SKM-1 (cell line): ENCODE results near the gene MYO18A.

Experiments used
- DNase-seq: peaks from one replicate; lab custom pipeline; 2025; ENCODE audit not compliant: unreplicated experiment; lab: John Stamatoyannopoulos, UW

The MYO18A gene

DNA sequence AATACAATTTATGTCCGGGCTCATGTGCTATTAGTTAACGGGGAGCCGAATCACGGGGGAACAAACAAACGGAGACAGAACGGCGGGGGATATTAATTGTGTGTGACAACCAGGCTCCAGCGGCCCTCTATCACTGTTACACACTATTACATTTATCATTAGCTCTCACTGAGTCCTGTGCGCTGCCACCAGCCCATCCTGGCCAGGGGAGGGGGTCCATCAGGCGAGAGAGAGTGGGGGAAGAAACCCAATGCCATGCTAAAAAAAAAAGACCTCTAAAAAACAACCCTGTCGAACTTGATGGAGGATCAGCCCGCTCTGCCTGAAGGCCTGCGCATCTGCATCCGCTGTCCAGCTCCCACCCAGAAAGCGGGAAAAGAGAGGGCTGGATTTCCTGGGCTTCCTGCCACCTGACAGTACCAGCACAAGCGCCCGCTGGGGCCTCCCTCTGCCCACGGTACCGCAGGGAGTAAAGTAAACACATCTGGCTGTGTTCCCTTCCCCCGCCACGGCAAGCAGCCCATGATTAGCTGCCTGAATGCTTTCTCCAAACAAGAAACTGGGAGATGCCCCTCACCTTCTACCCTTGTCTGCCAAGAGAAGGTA, 95.6 kb downstream of the MYO18A start:
- DNase-seq, result no peak

DNA sequence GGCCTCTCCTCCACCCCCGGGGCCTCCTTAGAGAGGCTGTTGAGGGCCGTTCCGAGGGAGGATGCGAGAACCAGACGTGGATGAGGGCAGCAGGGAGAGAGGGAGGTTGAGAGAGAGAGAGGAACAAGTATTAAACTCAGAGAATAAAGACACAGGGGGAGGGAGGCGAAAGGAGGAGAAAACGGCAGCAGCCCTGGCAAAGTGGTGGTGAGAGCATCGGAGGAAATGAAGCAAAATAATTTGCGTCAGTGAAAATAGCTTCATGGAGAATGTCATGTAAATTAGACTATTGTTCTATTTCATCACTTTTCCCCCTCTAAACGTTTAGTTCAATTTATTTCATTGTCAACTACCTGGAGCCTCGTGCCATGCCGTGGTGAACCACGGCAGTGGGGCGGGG, 99.2 kb downstream of the MYO18A start:
- no peak for DNase-seq

DNA sequence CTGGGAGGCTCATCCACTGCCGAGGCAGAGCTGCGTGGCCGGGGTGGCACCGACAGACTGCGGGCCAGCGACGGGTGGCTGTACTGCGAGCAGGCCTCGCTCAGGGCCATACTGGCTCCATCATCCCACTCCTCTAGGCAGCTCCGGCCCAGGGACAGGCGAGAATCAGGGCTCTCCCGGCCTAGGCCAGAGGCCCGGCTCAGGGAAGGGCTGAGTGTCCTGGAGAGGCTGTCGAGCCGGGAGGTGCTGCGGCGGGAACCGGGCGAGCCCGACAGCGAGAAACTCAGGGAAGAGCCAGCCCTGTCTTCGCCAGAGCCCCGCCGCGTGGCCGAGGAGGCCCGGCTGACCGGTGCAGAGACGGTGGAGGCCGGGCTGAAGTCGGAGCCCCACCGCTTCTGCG, 99.9 kb downstream of the MYO18A start:
- no peak for DNase-seq

- no peak for DNase-seq
Observed at GRCh38 chr17:29079887-29080286, 100.3 kb downstream of the MYO18A start.

DNA sequence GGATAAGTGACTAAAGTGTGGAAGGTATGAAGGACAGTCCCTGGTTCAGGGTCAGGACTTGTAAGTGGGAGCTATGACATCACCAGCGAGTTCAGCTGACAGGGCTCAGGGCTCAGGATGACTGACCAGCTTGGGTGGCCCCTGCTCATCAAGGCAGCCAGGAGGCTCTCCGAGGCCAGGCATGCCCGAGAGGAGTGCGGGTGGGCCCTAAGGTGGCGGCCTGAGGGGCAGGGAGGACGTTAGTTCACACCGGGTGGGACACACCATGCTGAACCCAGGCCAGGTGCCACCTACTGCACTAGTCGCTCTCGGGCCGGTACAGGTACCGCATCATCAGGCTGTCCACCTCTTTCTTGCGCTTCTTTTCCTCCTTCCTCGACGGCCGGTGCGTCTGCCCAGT, 100.8 kb downstream of the MYO18A start:
- no peak for DNase-seq

DNA sequence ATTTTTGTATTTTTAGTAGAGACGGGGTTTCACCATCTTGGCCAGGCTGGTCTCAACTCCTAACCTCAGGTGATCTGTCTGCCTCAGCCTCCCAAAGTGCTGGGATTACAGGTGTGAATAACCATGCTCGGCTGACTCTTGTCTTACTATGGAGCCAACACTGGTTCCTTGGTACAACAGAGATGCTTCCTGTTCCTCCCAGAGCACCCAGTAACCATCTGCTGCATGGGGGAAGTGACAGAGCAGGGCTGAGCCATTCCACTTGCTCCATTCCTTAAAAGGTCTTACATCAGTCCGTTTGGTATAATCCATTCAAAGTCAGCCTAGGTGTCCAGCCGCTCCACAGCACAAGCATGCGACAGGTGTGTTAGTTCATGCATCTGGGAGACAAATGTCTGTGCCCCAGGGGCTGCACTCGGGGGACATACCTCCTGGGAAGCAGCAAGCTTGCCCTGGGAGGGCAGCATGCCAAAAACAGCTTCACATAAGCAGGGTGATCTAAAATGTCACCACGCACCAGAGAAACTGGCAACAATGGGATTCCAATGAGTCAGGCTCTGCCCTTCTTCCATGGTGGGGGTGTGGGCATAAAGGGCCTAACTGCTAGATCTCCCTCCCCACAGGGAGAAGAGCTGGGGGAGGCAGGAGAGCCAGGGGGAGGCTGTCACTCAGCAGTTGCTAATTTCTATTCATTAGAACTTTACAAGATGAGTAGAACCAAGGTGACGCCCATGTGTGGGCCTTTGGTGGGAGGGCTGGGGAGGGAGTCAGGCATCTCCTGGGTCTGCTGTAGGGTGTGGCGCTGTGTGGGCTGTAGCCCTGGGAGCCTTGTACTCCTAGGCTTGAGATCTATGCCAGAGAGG, 101.8 kb downstream of the MYO18A start:
- DNase-seq, result no peak

GRCh38 chr17:29077320-29077719, 102.9 kb downstream of the MYO18A start:
- no peak for DNase-seq

DNA sequence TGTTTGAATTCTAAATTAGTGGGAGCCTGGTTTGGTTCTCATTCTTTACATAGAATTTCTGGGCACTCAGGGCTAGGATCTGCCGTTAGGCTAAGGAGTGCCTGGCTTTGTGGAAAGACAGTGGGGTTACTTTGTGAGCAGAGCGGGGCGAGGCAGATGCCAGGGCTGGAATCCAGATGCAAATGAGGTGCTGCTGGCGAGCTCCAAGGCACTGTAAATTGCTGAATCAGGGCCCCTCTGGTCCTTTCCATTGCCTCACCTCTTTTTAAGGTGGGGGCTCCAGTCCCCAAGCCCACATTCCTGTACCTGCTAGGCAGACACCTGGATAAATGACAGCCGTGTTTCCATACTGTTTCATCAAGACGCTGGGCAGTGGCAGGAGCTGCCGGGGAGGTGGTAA, 103.5 kb downstream of the MYO18A start:
- DNase-seq, result no peak

DNA sequence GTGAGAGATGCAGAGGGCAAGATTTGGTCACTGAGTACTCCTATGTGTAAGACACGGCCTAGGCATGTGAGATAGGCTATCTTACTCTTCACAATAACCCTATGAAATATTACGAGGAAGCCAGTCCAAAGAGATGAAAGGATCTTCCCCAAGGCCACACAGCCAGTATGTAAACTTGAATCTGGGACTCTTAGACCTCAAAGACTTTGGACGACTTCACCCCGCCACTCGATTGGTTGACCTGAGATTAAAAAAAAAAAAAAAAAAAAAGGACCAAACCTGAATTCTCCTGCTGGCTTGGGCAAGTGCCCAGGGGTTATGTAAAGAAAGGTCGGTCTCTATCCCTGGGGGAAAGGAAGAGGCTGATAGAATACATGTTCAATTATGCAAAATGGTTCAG, 104.1 kb downstream of the MYO18A start:
- DNase-seq, result no peak

GRCh38 chr17:29074488-29074887, 105.7 kb downstream of the MYO18A start:
- DNase-seq, result no peak

GRCh38 chr17:29073520-29073919, 106.7 kb downstream of the MYO18A start:
- no peak for DNase-seq

DNA sequence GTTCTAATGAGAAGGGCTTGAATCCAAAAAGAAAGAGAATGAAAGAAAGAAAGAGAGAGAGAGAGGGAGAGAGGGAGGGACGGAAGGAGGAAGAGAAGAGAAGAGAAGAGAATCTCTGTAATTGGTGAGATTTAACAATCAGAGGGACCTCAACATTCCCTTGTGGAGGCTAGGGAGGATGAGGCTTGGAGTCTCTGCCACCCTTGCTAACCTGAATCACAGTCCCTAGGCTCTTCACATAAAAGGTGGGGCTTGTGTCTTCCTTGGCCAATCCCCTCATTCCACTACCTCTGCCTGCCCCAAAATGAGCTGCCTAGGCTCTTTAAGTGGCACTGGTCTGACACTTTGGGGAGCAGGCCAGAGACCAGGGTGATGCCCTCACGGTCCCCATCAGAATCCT, 107.2 kb downstream of the MYO18A start:
- no peak for DNase-seq

GRCh38 chr17:29071303-29071702, 108.9 kb downstream of the MYO18A start:
- DNase-seq, result no peak

DNA sequence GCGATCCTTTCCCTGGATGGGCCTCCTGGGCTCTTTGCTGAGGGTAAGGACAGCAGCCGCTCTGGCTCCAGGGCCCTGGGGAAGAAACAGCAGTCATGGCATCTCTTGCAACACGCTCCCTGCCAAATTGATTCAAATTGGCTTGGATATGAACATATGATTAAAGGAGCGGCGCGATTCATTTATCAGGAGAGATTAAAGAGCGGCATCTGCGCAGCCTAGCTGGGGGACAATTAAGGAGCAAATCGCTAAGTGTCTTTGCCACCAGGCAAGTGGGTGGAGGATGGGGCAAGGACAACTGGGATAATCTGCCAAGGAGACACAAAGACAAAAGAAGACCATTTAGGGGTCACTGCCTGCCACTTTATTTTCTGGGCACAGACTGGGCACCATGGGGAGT, 109.4 kb downstream of the MYO18A start:
- DNase-seq, result no peak

GRCh38 chr17:29070308-29070707, 109.9 kb downstream of the MYO18A start:
- no peak for DNase-seq

DNA sequence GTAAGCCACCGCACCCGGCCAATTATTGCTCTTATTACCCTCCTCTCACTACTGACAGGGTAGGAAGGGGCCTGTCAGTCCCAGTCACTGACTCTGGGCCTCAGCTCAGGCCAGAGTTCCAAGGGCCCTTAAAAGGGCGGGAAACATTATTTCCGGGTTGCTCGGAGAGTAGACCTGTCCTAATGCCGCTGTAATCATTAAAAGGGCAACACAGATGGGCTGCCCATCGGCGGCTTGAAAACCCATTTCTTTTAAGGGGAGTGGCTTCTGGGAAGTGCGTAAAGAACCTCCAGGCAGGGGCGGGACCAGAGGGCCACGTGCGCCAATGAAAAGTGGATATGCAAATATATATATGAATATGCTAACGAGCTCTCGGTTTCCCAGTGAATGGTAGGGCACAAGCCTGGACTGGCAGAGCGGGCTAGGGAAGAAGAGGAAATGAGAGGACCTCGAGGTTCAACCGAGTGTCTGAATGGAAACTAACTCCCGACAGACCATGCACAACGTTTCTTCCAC, 110.6 kb downstream of the MYO18A start:
- DNase-seq, result no peak

GRCh38 chr17:29068818-29069217, 111.4 kb downstream of the MYO18A start:
- DNase-seq, result no peak

GRCh38 chr17:29066606-29067005, 113.6 kb downstream of the MYO18A start:
- DNase-seq, result no peak

DNA sequence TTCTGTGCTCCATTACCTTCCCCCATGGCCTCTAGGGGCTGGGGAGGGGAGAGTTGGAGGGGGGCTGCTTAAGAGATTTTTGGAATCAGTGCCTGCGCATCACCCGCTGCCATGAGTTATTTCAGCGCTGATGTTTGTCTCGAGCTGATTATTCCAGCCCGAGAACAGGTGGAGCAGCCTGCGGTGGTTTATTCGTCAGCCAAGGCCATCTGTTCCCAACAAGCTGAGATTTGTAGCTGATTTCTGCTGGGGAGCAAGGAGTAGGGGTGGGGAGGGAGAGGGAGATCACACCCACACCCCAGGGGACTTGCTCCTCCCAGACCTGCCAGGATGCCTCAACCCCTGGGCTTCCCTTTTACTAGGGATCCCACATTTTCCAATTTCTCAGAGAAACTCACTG, 114.2 kb downstream of the MYO18A start:
- DNase-seq, result no peak

DNA sequence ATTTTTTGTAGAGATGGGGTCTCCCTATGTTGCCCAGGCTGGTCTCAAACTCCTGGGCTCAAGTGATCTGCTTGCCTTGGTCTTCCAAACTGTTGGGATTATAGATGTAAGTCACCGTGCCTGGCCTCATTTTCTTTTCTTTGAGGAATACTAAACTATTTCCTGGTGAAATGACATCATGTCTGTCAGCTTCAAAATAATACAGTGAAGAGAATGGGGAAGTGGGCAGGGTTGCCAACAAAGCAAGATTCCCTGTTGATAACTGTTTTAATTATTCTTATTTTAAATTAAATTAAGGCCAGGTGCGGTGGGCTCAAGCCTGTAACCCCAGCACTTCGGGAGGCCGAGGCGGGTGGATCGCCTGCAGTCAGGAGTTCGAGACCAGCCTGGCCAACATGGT, 116.2 kb downstream of the MYO18A start:
- DNase-seq, result no peak

- DNase-seq, result no peak
Observed at GRCh38 chr17:29062215-29062614, 118.0 kb downstream of the MYO18A start.

DNA sequence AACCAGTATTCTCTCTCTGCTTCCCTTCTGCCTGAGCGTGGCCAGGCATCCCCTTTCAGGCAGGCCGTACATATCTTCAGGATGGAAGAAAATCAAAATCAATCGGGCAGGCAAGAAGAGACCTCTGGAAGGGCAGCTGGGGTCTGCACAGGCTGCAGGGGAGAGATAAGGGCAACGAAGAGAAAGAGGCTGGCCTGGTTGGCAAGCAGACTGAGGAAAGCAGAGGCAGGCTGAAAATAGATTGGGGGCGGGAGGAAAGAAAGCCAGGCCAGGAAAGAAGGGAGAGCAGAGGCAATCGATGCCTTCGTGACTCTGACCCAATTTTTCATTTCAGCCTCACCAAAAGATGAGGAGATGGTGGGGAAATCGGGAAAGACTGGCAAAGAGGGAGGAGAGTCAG, 119.2 kb downstream of the MYO18A start:
- DNase-seq, result no peak

DNA sequence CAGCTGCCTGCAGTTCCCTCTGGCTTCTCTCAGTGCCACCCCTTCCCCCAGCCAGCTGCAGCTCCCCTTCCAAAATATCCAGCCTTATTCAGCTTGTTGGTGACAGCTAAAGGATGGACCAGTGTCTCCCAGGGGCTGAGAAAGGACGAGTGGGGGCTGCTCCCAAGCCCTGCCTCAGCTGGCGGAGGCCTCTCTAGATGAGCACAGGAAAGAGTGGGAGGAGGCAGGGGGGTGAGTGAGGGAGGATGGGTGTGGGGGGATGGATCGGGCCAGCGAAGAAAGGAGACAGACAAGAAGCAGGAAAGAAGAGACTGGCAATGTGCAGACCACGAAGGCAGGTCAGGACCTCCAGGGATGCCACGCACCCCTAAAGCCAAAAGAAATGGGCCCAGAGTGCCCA, 119.7 kb downstream of the MYO18A start:
- no peak for DNase-seq
